CD4-positive, alpha-beta T cell treated with Interleukin-2 at 100 ng/mL for 4 hours (primary cell): ENCODE measurements around the gene SERTAD1.

ENCODE experiments used
- DNase-seq: peaks from one replicate; pipeline ENCODE4 v3.0.0-alpha.2; 2020; ENCODE audit warnings: low spot score

SERTAD1 gene

GRCh38 chr19:40403262-40403984, 22.4 kb downstream of the SERTAD1 start:
- peak; percentile 81 for DNase-seq

GRCh38 chr19:40400559-40400958, 25.2 kb downstream of the SERTAD1 start:
- no peak for DNase-seq

GRCh38 chr19:40398417-40399131, 27.2 kb downstream of the SERTAD1 start:
- peak; percentile 68 for DNase-seq

- no peak for DNase-seq
Measured at GRCh38 chr19:40397568-40397906, 28.3 kb downstream of the SERTAD1 start.

GRCh38 chr19:40396886-40397567, 28.8 kb downstream of the SERTAD1 start:
- DNase-seq = no peak

GRCh38 chr19:40395956-40396355, 29.8 kb downstream of the SERTAD1 start:
- no peak for DNase-seq

GRCh38 chr19:40394816-40395210, 31.0 kb downstream of the SERTAD1 start:
- DNase-seq = no peak

- no peak for DNase-seq
Measured at GRCh38 chr19:40393894-40394815, 31.6 kb downstream of the SERTAD1 start.

- no peak for DNase-seq
Measured at GRCh38 chr19:40392894-40393517, 32.8 kb downstream of the SERTAD1 start.

- no peak for DNase-seq
Measured at GRCh38 chr19:40392123-40392522, 33.7 kb downstream of the SERTAD1 start.

- DNase-seq = no peak
Measured at GRCh38 chr19:40390084-40390742, 35.6 kb downstream of the SERTAD1 start, which contains the start of gene HIPK4. Gene HIPK4 (minus strand): TSS chr19:40390181. CDS start chr19:40389902, 279 bp downstream.

GRCh38 chr19:40389404-40390083, 36.2 kb downstream of the SERTAD1 start:
- no peak for DNase-seq

- no peak for DNase-seq
Measured at GRCh38 chr19:40388481-40388880, 37.3 kb downstream of the SERTAD1 start.

- DNase-seq = no peak
Measured at GRCh38 chr19:40387155-40387554, 38.6 kb downstream of the SERTAD1 start.

GRCh38 chr19:40383668-40384248, 42.0 kb downstream of the SERTAD1 start:
- no peak for DNase-seq

GRCh38 chr19:40381321-40381720, 44.5 kb downstream of the SERTAD1 start:
- no peak for DNase-seq

- no peak for DNase-seq
Measured at GRCh38 chr19:40380199-40381037, 45.4 kb downstream of the SERTAD1 start.

- no peak for DNase-seq
Measured at GRCh38 chr19:40379446-40380198, 46.2 kb downstream of the SERTAD1 start.
